SK-N-MC (cell line): ENCODE measurements around the gene USH2A.

Source experiments
- EZH2 ChIP-seq: fragments of 200-600 bp; sonication (generic); IDR thresholded peaks from one replicate; pipeline ENCODE4 v1.6.1; 2017; ENCODE audit warnings: antibody characterized with exemption
- FOXP2 ChIP-seq: optimal IDR thresholded peaks from 2 replicates; pipeline ENCODE3; 2011; ENCODE audit warnings: mild to moderate bottlenecking, moderate library complexity; ENCODE audit not compliant: insufficient read depth; ENCODE audit errors: extremely low read length, control extremely low read depth

- no peak for TF ChIP-seq FOXP2
- TF ChIP-seq EZH2, result no peak
These were observed 2.5 kb downstream of the USH2A start for GRCh38 chr1:216420746-216421145.
